Measurements from ENCODE around the gene RRP1.

Gene RRP1

GRCh38 chr21:43789276-43790009, at the start of gene RRP1:
Gene RRP1, plus strand, starts transcription at chr21:43789577. Its CDS starts 53 bp downstream, at chr21:43789630.
- no peak for FAIRE-seq

GRCh38 chr21:43739621-43740435, 49.5 kb upstream of the RRP1 start:
- no peak for FAIRE-seq

GRCh38 chr21:43740497-43741156, 48.8 kb upstream of the RRP1 start:
- FAIRE-seq: no peak

- no peak for FAIRE-seq
Measured at GRCh38 chr21:43741423-43742096, 47.8 kb upstream of the RRP1 start.

- FAIRE-seq: no peak
Measured at GRCh38 chr21:43743947-43744346, 45.4 kb upstream of the RRP1 start.

- no peak for FAIRE-seq
Measured at GRCh38 chr21:43744725-43745124, 44.7 kb upstream of the RRP1 start.

- FAIRE-seq: no peak
Measured at GRCh38 chr21:43745772-43746517, 43.4 kb upstream of the RRP1 start.

- FAIRE-seq: no peak
Measured at GRCh38 chr21:43748622-43749021, 40.8 kb upstream of the RRP1 start.

GRCh38 chr21:43749651-43750262, 39.6 kb upstream of the RRP1 start:
- FAIRE-seq: no peak

- no peak for FAIRE-seq
Measured at GRCh38 chr21:43750339-43751033, 38.9 kb upstream of the RRP1 start.

GRCh38 chr21:43751955-43752591, 37.3 kb upstream of the RRP1 start:
- FAIRE-seq: no peak

GRCh38 chr21:43752758-43753438, 36.5 kb upstream of the RRP1 start:
- FAIRE-seq: no peak

- FAIRE-seq: no peak
Measured at GRCh38 chr21:43753439-43753799, 36.0 kb upstream of the RRP1 start.

GRCh38 chr21:43754948-43755781, 34.2 kb upstream of the RRP1 start:
- no peak for FAIRE-seq

- FAIRE-seq: no peak
Measured at GRCh38 chr21:43755820-43756594, 33.4 kb upstream of the RRP1 start.

- FAIRE-seq: no peak
Measured at GRCh38 chr21:43757601-43758000, 31.8 kb upstream of the RRP1 start.

- FAIRE-seq: no peak
Measured at GRCh38 chr21:43758111-43758641, 31.2 kb upstream of the RRP1 start.

GRCh38 chr21:43758811-43759210, 30.6 kb upstream of the RRP1 start:
- FAIRE-seq: no peak
